K562 (cell line): ENCODE results near the gene KIF5A. TPM values are rescaled to one million over a fixed set of nuclear protein-coding genes. Genes with fewer than 3 reads are reported as not detected.

Experiments
- CBX3 ChIP-seq, 2 experiments: IDR thresholded peaks; 1 replicate in 1 of 2; 2 replicates in 1 of 2; pipeline ENCODE4 v1.6.1; 2012; ENCODE audit warnings: inconsistent platforms in 2 of 2, low read length in 2 of 2, borderline replicate concordance in 1 of 2, control low read depth in 1 of 2
- CC2D1A ChIP-seq: fragments of 450-650 bp; IDR thresholded peaks from 2 replicates; pipeline ENCODE4 v1.6.1; 2017; ENCODE audit warnings: mild to moderate bottlenecking
- CEBPB ChIP-seq: fragments of 450-650 bp; IDR thresholded peaks from 2 replicates; pipeline ENCODE4 v1.6.1; 2016; ENCODE audit warnings: missing genetic modification characterization, missing compliant biosample characterization
- CHD4 ChIP-seq: fragments of 200-600 bp; sonication (generic); IDR thresholded peaks from 3 replicates; pipeline ENCODE4 v1.6.1; 2012; ENCODE audit warnings: low read depth, mild to moderate bottlenecking, mixed read lengths, low read length, inconsistent platforms; ENCODE audit not compliant: insufficient read depth, insufficient replicate concordance, poor library complexity, severe bottlenecking
- CTBP1 ChIP-seq: fragments of 450-650 bp; IDR thresholded peaks from 2 replicates; pipeline ENCODE4 v1.6.1; 2016; ENCODE audit warnings: borderline replicate concordance
- EP300 ChIP-seq: IDR thresholded peaks from 2 replicates; pipeline ENCODE4 v1.6.1; 2012; ENCODE audit warnings: low read length, improper control_type of control experiment
- EP400 ChIP-seq: fragments of 450-650 bp; IDR thresholded peaks from 2 replicates; pipeline ENCODE4 v1.6.1; 2017; ENCODE audit warnings: antibody characterized with exemption, mild to moderate bottlenecking, moderate library complexity
- FOSL1 ChIP-seq: fragments of 200-800 bp; sonication (Bioruptor generic); conservative IDR thresholded peaks from 2 replicates; pipeline ENCODE4 v1.6.1; 2016; ENCODE audit warnings: missing genetic modification characterization, missing compliant biosample characterization
- GATA2 ChIP-seq: sonication (generic); formaldehyde crosslinking; IDR thresholded peaks from 2 replicates; pipeline ENCODE4 v1.4.0; 2020; ENCODE audit warnings: mild to moderate bottlenecking, missing genetic modification reagents
- GATAD2B ChIP-seq: fragments of 450-650 bp; IDR thresholded peaks from 2 replicates; pipeline ENCODE4 v1.6.1; 2017; ENCODE audit warnings: mild to moderate bottlenecking, borderline replicate concordance
- GTF2E2 ChIP-seq: fragments of 200-800 bp; sonication (Bioruptor generic); IDR thresholded peaks from 2 replicates; pipeline ENCODE4 v1.6.1; 2016; ENCODE audit warnings: missing genetic modification characterization, missing compliant biosample characterization
- GTF2F1 ChIP-seq: IDR thresholded peaks from 2 replicates; pipeline ENCODE4 v1.6.1; 2011; ENCODE audit warnings: low read depth, low read length, improper control_type of control experiment
- KDM1A ChIP-seq, 2 experiments: fragments of 450-650 bp; IDR thresholded peaks; 2 replicates each; pipeline ENCODE4 v1.6.1; 2016; ENCODE audit warnings: mild to moderate bottlenecking in 2 of 2
- MTA3 ChIP-seq: fragments of 450-650 bp; formaldehyde crosslinking; IDR thresholded peaks from 2 replicates; pipeline ENCODE4 v1.6.1; 2017; ENCODE audit warnings: mild to moderate bottlenecking, borderline replicate concordance
- NONO ChIP-seq, 2 experiments: fragments of 200-400 bp in 1 of 2; fragments of 450-650 bp in 1 of 2; formaldehyde crosslinking in 1 of 2; IDR thresholded peaks; 2 replicates each; pipeline ENCODE4 v1.6.1; 2017; ENCODE audit warnings: low read depth in 2 of 2, mild to moderate bottlenecking in 2 of 2, moderate library complexity in 2 of 2, low read length in 1 of 2
- SMAD1 ChIP-seq: fragments of 150-350 bp; IDR thresholded peaks from 2 replicates; pipeline ENCODE4 v1.6.1; 2014; ENCODE audit warnings: low read length, low read depth; ENCODE audit not compliant: partially characterized antibody
- SMARCA4 ChIP-seq: fragments of 450-650 bp; IDR thresholded peaks from 2 replicates; pipeline ENCODE4 v1.6.1; 2016
- SMARCE1 ChIP-seq: fragments of 450-650 bp; IDR thresholded peaks from 2 replicates; pipeline ENCODE4 v1.7.1; 2016; ENCODE audit warnings: mild to moderate bottlenecking
- SPI1 ChIP-seq: IDR thresholded peaks from 2 replicates; pipeline ENCODE4 v1.6.1; 2011; ENCODE audit warnings: low read depth, low read length, control low read depth, borderline replicate concordance
- YY1 ChIP-seq, 3 experiments: IDR thresholded peaks; 2 replicates each; pipeline ENCODE4 v1.6.1; 2011; ENCODE audit warnings: low read length in 2 of 3, mild to moderate bottlenecking in 2 of 3, moderate library complexity in 2 of 3, borderline replicate concordance in 1 of 3, control low read depth in 1 of 3, low read depth in 1 of 3; ENCODE audit not compliant: insufficient read depth in 3 of 3, insufficient replicate concordance in 2 of 3, control insufficient read depth in 1 of 3, insufficient read length in 1 of 3; ENCODE audit errors: extremely low read depth in 1 of 3
- ZNF444 ChIP-seq: fragments of 250-450 bp; sonication (Bioruptor Pico); IDR thresholded peaks from 2 replicates; pipeline ENCODE4 v1.4.0; 2020; ENCODE audit warnings: mild to moderate bottlenecking, moderate library complexity
- polyA plus RNA-seq, 8 experiments: library from polyadenylated mRNA; depleted of rRNA in 4 of 8; stranded (reverse) in 5 of 8; unstranded in 3 of 8; fragments of >200 nt; fragmentation: Nextera tagmentation in 2 of 8; fragmentation: Illumina TruSeq in 1 of 8; extraction: Ambion mirVana in 2 of 8; extraction: Trizol in 1 of 8; gene quantifications; 2 replicates each; pipeline versions ENCODE4 v1.2.1 to v1.2.3, GENCODE V29; 2011 to 2014; ENCODE audit warnings: inconsistent platforms in 1 of 8, missing spikeins in 1 of 8
- total RNA-seq, 7 experiments: library from RNA; depleted of rRNA in 6 of 7; stranded (reverse); fragments of >200 nt in 6 of 7; fragmentation: Illumina TruSeq in 2 of 7; extraction: Trizol in 2 of 7; gene quantifications; 2 replicates each; pipeline versions ENCODE4 v1.2.1 to v1.2.3, GENCODE V29; 2011 to 2021; ENCODE audit warnings: low replicate concordance in 1 of 7
- TF ChIP-seq, protein P1 (sequence below): fragments of 450-650 bp; IDR thresholded peaks from 2 replicates; pipeline ENCODE4 v1.6.1; 2016; ENCODE audit warnings: mild to moderate bottlenecking
- TF ChIP-seq, protein P2 (sequence below): IDR thresholded peaks from 2 replicates; pipeline ENCODE4 v1.6.1; 2012; ENCODE audit warnings: low read depth, low read length, improper control_type of control experiment, borderline replicate concordance
- TF ChIP-seq, protein P3 (sequence below): fragments of 250-450 bp; sonication (Bioruptor Pico); IDR thresholded peaks from 2 replicates; pipeline ENCODE4 v1.8.0; 2022; ENCODE audit warnings: inconsistent platforms, mild to moderate bottlenecking, moderate library complexity, borderline replicate concordance

The KIF5A gene
- total and polyA plus RNA-seq, 9 of the 15 experiments (the other 6 are each of a cell fraction or from before 2014, with no cell fraction given): 3.4 to 17.7 (median 8.0) TPM

DNA sequence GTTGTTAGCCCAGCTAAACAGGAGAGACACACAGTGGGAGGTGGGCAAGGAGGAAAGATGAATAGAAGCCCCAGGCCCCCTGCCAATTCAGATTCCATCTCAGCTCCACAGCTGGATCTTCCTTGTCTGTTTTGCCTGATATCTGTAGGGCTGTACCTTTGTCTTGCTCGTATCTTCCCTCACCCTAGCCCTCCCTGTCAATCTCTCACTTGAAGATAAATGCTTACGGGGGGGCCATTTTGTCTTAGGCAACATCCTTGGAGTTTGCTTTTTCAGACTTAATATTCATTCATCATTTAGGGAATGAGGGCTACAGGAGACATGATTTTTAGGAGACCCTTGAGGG, 2.4 kb downstream of the KIF5A start (continued):
- TF ChIP-seq, protein P1, sequence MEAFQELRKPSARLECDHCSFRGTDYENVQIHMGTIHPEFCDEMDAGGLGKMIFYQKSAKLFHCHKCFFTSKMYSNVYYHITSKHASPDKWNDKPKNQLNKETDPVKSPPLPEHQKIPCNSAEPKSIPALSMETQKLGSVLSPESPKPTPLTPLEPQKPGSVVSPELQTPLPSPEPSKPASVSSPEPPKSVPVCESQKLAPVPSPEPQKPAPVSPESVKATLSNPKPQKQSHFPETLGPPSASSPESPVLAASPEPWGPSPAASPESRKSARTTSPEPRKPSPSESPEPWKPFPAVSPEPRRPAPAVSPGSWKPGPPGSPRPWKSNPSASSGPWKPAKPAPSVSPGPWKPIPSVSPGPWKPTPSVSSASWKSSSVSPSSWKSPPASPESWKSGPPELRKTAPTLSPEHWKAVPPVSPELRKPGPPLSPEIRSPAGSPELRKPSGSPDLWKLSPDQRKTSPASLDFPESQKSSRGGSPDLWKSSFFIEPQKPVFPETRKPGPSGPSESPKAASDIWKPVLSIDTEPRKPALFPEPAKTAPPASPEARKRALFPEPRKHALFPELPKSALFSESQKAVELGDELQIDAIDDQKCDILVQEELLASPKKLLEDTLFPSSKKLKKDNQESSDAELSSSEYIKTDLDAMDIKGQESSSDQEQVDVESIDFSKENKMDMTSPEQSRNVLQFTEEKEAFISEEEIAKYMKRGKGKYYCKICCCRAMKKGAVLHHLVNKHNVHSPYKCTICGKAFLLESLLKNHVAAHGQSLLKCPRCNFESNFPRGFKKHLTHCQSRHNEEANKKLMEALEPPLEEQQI: peak; percentile 69; the same call in 1 of the 2 replicates
- TF ChIP-seq MTA3 (0 out of 2 replicates have a peak, but pooled peaks have one; percentile 35), CTBP1 (peak; percentile 63), SMAD1 (peak; percentile 51), GATA2 (CRISPR knock-in tag) (peak; percentile 87), GTF2F1 (no peak), GATAD2B (peak; percentile 78; the same call in 1 of the 2 replicates), SMARCE1 (peak; percentile 52; the same call in 1 of the 2 replicates), FOSL1 (tag) (no peak; the same call in 1 of the 2 replicates), ZNF444 (CRISPR knock-in tag) (no peak), EP300 (peak; percentile 93), NONO (IDR thresholded peaks at IDR 0.05; ENCODE audit: low read depth in 2 of 2, low read length in 1 of 2) (peak in 1 of 2 experiments; percentile 65; a peak in 1 of 4 replicates), EP400 (peak; percentile 56; the same call in 1 of the 2 replicates), SMARCA4 (peak; percentile 91), CHD4 (peak; percentile 66), KDM1A (IDR thresholded peaks at IDR 0.05) (peak; percentile 75 to 83), CEBPB (tag) (peak; percentile 90), GTF2E2 (no peak), CBX3 (IDR thresholded peaks at IDR 0.05; ENCODE audit: borderline replicate concordance in 1 of 2, low read length in 2 of 2) (0 out of 3 replicates have a peak, but pooled peaks of 1 of the 2 experiments have one; percentile 6), CC2D1A (peak; percentile 81; the same call in 1 of the 2 replicates), YY1 (IDR thresholded peaks at IDR 0.05; ENCODE audit: borderline replicate concordance in 1 of 3, control insufficient read depth in 1 of 3, extremely low read depth in 1 of 3, insufficient read depth in 3 of 3, insufficient read length in 1 of 3, insufficient replicate concordance in 2 of 3, low read depth in 1 of 3, low read length in 2 of 3) (peak in 1 of 3 experiments; percentile 90), SPI1 (no peak)
- TF ChIP-seq, protein P2, sequence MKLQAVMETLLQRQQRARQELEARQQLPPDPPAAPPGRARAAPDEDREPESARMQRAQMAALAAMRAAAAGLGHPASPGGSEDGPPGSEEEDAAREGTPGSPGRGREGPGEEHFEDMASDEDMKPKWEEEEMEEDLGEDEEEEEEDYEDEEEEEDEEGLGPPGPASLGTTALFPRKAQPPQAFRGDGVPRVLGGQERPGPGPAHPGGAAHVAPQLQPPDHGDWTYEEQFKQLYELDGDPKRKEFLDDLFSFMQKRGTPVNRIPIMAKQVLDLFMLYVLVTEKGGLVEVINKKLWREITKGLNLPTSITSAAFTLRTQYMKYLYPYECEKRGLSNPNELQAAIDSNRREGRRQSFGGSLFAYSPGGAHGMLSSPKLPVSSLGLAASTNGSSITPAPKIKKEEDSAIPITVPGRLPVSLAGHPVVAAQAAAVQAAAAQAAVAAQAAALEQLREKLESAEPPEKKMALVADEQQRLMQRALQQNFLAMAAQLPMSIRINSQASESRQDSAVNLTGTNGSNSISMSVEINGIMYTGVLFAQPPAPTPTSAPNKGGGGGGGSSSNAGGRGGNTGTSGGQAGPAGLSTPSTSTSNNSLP: no peak
- TF ChIP-seq, protein P3, sequence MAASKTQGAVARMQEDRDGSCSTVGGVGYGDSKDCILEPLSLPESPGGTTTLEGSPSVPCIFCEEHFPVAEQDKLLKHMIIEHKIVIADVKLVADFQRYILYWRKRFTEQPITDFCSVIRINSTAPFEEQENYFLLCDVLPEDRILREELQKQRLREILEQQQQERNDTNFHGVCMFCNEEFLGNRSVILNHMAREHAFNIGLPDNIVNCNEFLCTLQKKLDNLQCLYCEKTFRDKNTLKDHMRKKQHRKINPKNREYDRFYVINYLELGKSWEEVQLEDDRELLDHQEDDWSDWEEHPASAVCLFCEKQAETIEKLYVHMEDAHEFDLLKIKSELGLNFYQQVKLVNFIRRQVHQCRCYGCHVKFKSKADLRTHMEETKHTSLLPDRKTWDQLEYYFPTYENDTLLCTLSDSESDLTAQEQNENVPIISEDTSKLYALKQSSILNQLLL (CRISPR knock-in tag): no peak
